ENCODE data around the gene CLCNKB. TPM values are rescaled to one million over a fixed set of nuclear protein-coding genes. Genes with fewer than 3 reads are reported as not detected.

CLCNKB gene
- total RNA-seq, 4 donors from 2014 or later: 7.1 to 42.2 (median 15.4) TPM

- H3K27me3 ChIP-seq: no peaks in the 10 kb centered on the region
- no peaks in the 10 kb centered on the region for H3K9me3 ChIP-seq
- no peaks in the 10 kb centered on the region for H3K36me3 ChIP-seq
- H3K27ac ChIP-seq: no peak overlapping the region
- H3K4me3 ChIP-seq (replicated peaks in 1 of 3): no peak overlapping the region
- H3K4me1 ChIP-seq: peaks cover 25 to 34% of the 10 kb centered on the region in 2 donors
- TF ChIP-seq CTCF (IDR thresholded peaks at IDR 0.05) (no peak), POLR2A (IDR thresholded peaks at IDR 0.05) (no peak)
- intact Hi-C loops (cut with DNase I): no loop called here
- DNase-seq: peak; percentile 69 to 76
- WGBS, 2 donors: 27 to 31% methylated on average over 13 of the region's 13 CpGs
Measured at GRCh38 chr1:16064536-16065268, 21.1 kb downstream of the CLCNKB start.

- no peaks in the 10 kb centered on the region for H3K9me3 ChIP-seq
- intact Hi-C loops (cut with DNase I): no loop called here
Measured at GRCh38 chr1:16065269-16065576, 21.6 kb downstream of the CLCNKB start.

DNA sequence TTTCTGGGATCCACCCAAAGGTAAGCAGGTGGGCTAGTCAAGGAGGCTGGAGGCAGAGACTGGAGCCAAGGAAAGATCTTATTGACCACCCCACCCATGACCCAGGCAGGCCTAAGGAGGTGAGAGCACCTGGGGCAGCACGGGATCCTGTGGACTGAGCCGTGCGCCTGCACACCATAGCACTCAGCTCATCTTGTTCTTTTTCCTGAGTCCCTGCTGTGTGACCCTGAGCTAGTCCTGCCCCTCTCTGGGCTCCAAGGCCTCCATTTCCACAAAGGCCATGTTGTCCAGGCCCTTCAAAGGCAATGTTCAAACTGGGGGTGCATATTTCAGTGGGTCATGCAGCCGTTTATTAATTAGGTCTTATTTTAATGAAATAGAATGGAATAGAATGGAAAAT is 22.7 kb downstream of the CLCNKB start:
- Histone ChIP-seq H3K4me3 (replicated peaks in 1 of 3) (no peak overlapping the region), H3K9me3 (no peaks in the 10 kb centered on the region), H3K27ac (no peak overlapping the region), H3K4me1 (peaks cover 25 to 34% of the 10 kb centered on the region in 2 donors), H3K27me3 (no peaks in the 10 kb centered on the region), H3K36me3 (no peaks in the 10 kb centered on the region)
- 91 to 92% methylated on average over 4 of the region's 4 CpGs for WGBS, 2 donors
- TF ChIP-seq POLR2A (IDR thresholded peaks at IDR 0.05) (no peak), CTCF (IDR thresholded peaks at IDR 0.05) (no peak)
- intact Hi-C loops (cut with DNase I): no loop called here
- DNase-seq: no peak

More at GRCh38 chr1:16065269-16065576, 21.6 kb downstream of the CLCNKB start:
- H3K4me1 ChIP-seq: peaks cover 25 to 34% of the 10 kb centered on the region in 2 donors
- H3K27ac ChIP-seq: no peak overlapping the region
- H3K36me3 ChIP-seq: no peaks in the 10 kb centered on the region
- H3K4me3 ChIP-seq (replicated peaks in 1 of 3): no peak overlapping the region
- DNase-seq: no peak
- no peak for TF ChIP-seq POLR2A (IDR thresholded peaks at IDR 0.05)
- no peak for TF ChIP-seq CTCF (IDR thresholded peaks at IDR 0.05)
- H3K27me3 ChIP-seq: no peaks in the 10 kb centered on the region
- WGBS, 2 donors: 65 to 73% methylated on average over 8 of the region's 8 CpGs

DNA sequence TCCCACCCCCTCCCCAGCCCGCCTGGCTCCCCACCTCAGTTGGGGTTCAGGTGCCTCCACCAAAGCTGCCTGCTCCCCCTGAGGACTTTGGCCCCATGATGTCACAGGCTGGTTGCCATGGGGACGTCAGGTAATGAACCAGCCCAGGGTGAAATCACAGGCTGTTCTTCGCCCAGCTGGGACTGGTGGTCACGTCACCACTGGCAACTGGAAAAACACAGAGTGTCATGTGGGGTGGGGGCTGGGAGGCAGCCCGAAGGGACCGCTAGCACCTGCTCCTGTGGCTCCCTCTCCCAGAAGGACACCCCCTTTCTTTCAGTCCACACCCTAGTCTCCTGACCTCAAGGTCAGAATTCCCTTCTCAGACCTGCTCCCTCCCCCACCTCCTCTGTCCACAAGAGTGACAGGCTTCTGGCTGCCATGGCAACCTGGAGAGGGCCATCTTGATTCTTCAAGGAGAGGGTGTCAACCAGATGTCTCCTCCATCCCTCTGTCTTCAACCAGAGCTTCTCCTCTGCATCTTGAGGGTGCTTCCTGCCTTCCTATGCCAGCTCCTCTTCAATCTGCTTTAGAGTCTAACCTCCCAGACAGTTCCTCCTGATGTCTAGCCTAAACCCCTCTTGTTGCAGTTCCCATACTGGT is 23.7 kb downstream of the CLCNKB start:
- H3K4me3 ChIP-seq (replicated peaks in 1 of 3): no peak overlapping the region
- H3K27ac ChIP-seq: no peak overlapping the region
- intact Hi-C loops (cut with DNase I): no loop called here
- no peaks in the 10 kb centered on the region for H3K9me3 ChIP-seq
- TF ChIP-seq POLR2A (IDR thresholded peaks at IDR 0.05): no peak
- no peak for TF ChIP-seq CTCF (IDR thresholded peaks at IDR 0.05)
- peaks cover 25 to 34% of the 10 kb centered on the region in 2 donors for H3K4me1 ChIP-seq
- H3K36me3 ChIP-seq: no peaks in the 10 kb centered on the region
- WGBS, 2 donors: 63 to 75% methylated on average over 4 to 6 of the region's 6 CpGs
- no peaks in the 10 kb centered on the region for H3K27me3 ChIP-seq
- DNase-seq: peak in 1 of 2 donors; percentile 52

GRCh38 chr1:16067933-16068332 is 24.4 kb downstream of the CLCNKB start:
- Histone ChIP-seq H3K27ac (peak overlapping the region in 1 of 3 donors; percentile 65), H3K27me3 (no peaks in the 10 kb centered on the region), H3K4me3 (replicated peaks in 1 of 3) (no peak overlapping the region), H3K9me3 (no peaks in the 10 kb centered on the region), H3K36me3 (no peaks in the 10 kb centered on the region), H3K4me1 (peaks cover 26 to 37% of the 10 kb centered on the region in 2 donors)
- WGBS, 2 donors: 62 to 73% methylated on average over 3 to 13 of the region's 13 CpGs
- intact Hi-C loops (cut with DNase I): no loop called here
- no peak for TF ChIP-seq POLR2A (IDR thresholded peaks at IDR 0.05)
- TF ChIP-seq CTCF (IDR thresholded peaks at IDR 0.05): no peak
- no peak for DNase-seq
